HEK293T (cell line): ENCODE measurements around the gene BCR.

Experiments used
- ARNT ChIP-seq: fragments of 450-650 bp; IDR thresholded peaks from 2 replicates; pipeline ENCODE4 v1.6.1; 2017; ENCODE audit warnings: mild to moderate bottlenecking
- BHLHE40 ChIP-seq: fragments of 450-650 bp; IDR thresholded peaks from 2 replicates; pipeline ENCODE4 v1.6.1; 2016; ENCODE audit warnings: mild to moderate bottlenecking, moderate library complexity, borderline replicate concordance
- ELF4 ChIP-seq: fragments of 450-650 bp; IDR thresholded peaks from 2 replicates; pipeline ENCODE4 v1.6.1; 2017; ENCODE audit warnings: antibody characterized with exemption
- FOXA1 ChIP-seq: fragments of 450-650 bp; IDR thresholded peaks from 2 replicates; pipeline ENCODE4 v1.6.1; 2016; ENCODE audit warnings: mild to moderate bottlenecking
- FOXK2 ChIP-seq: fragments of 450-650 bp; IDR thresholded peaks from 2 replicates; pipeline ENCODE4 v1.6.1; 2016; ENCODE audit warnings: mild to moderate bottlenecking
- FOXM1 ChIP-seq: fragments of 450-650 bp; IDR thresholded peaks from 2 replicates; pipeline ENCODE4 v1.6.1; 2017; ENCODE audit warnings: mild to moderate bottlenecking, borderline replicate concordance
- LEF1 ChIP-seq: fragments of 450-650 bp; IDR thresholded peaks from 2 replicates; pipeline ENCODE4 v1.6.1; 2017; ENCODE audit warnings: mild to moderate bottlenecking, borderline replicate concordance
- PKNOX1 ChIP-seq: fragments of 450-650 bp; IDR thresholded peaks from 2 replicates; pipeline ENCODE4 v1.6.1; 2016
- SP1 ChIP-seq: fragments of 450-650 bp; IDR thresholded peaks from 2 replicates; pipeline ENCODE4 v1.6.1; 2017
- SUZ12 ChIP-seq: fragments of 450-650 bp; IDR thresholded peaks from 2 replicates; pipeline ENCODE4 v1.6.1; 2016; ENCODE audit warnings: mild to moderate bottlenecking
- TARDBP ChIP-seq: fragments of 450-650 bp; IDR thresholded peaks from 2 replicates; pipeline ENCODE4 v1.6.1; 2016
- ZNF384 ChIP-seq: fragments of 450-650 bp; IDR thresholded peaks from 2 replicates; pipeline ENCODE4 v1.6.1; 2016

- TF ChIP-seq BHLHE40 (no peak), ELF4 (no peak), FOXK2 (no peak), LEF1 (no peak), PKNOX1 (no peak), FOXM1 (no peak), TARDBP (no peak), SP1 (no peak), ARNT (no peak), ZNF384 (no peak), SUZ12 (no peak), FOXA1 (no peak)
These were observed 47.1 kb downstream of the BCR start for GRCh38 chr22:23227380-23227779.
